ENCODE data around the gene PTPRQ.

- TF ChIP-seq POLR2A (IDR thresholded peaks at IDR 0.05; ENCODE audit: low read length) (no peak), GATA1 (IDR thresholded peaks at IDR 0.05; ENCODE audit: low read depth, low read length) (no peak)
Observed at GRCh38 chr12:80598004-80598606, 154.1 kb downstream of the PTPRQ start.
